Nephron progenitor cell (in vitro differentiated cells): ENCODE data around the gene TLX2.

Experiments
- DNase-seq: peaks from one replicate; pipeline ENCODE4 v3.0.0; 2021
- H3K27ac Mint-ChIP-seq: 2 replicates; pipeline ENCODE4 v1.8.0; 2021; ENCODE audit warnings: mild to moderate bottlenecking, moderate library complexity, mixed read lengths
- H3K27me3 Mint-ChIP-seq: 2 replicates; pipeline ENCODE4 v1.8.0; 2021; ENCODE audit warnings: mild to moderate bottlenecking, low read depth, mixed read lengths; ENCODE audit not compliant: poor library complexity
- H3K36me3 Mint-ChIP-seq: 2 replicates; pipeline ENCODE4 v1.8.0; 2021; ENCODE audit warnings: low read depth, mixed read lengths
- H3K4me1 Mint-ChIP-seq: 2 replicates; pipeline ENCODE4 v1.8.0; 2021; ENCODE audit warnings: mixed read lengths
- H3K4me3 Mint-ChIP-seq: 2 replicates; pipeline ENCODE4 v1.8.0; 2021; ENCODE audit warnings: mild to moderate bottlenecking, moderate library complexity, mixed read lengths
- H3K9me3 Mint-ChIP-seq: 2 replicates; pipeline ENCODE4 v1.8.0; 2021; ENCODE audit warnings: mild to moderate bottlenecking, moderate library complexity, mixed read lengths
- CTCF ChIP-seq: fragments of 200-600 bp; sonication (generic); IDR thresholded peaks from 2 replicates; pipeline ENCODE4 v1.5.0; 2021; ENCODE audit warnings: antibody characterized with exemption

Gene TLX2

GRCh38 chr2:74530239-74531187 is 16.3 kb downstream of the TLX2 start:
- Mint-ChIP-seq H3K36me3 (peaks cover 49% of the 10 kb centered on the region), H3K27ac (no peak overlapping the region), H3K27me3 (peaks cover under 1% of the 10 kb centered on the region), H3K4me1 (peaks cover 38% of the 10 kb centered on the region), H3K4me3 (peak overlapping the region; percentile 99), H3K9me3 (no peaks in the 10 kb centered on the region)
- DNase-seq = peak; percentile 55
- no peak for TF ChIP-seq CTCF

GRCh38 chr2:74531666-74532065 is 17.4 kb downstream of the TLX2 start:
- Mint-ChIP-seq H3K4me1 (peaks cover 38% of the 10 kb centered on the region), H3K27ac (no peak overlapping the region), H3K9me3 (no peaks in the 10 kb centered on the region), H3K27me3 (no peaks in the 10 kb centered on the region), H3K4me3 (peak overlapping the region; percentile 26), H3K36me3 (peaks cover 39% of the 10 kb centered on the region)
- no peak for DNase-seq
- no peak for TF ChIP-seq CTCF

- Mint-ChIP-seq H3K4me3 (peak overlapping the region; percentile 26), H3K27me3 (peaks cover under 1% of the 10 kb centered on the region), H3K27ac (no peak overlapping the region), H3K4me1 (peaks cover 37% of the 10 kb centered on the region), H3K9me3 (no peaks in the 10 kb centered on the region), H3K36me3 (peaks cover 33% of the 10 kb centered on the region)
- DNase-seq = no peak
- no peak for TF ChIP-seq CTCF
These were observed 18.0 kb downstream of the TLX2 start for GRCh38 chr2:74532222-74532621.

- Mint-ChIP-seq H3K27ac (no peak overlapping the region), H3K9me3 (no peaks in the 10 kb centered on the region), H3K4me1 (peaks cover 31% of the 10 kb centered on the region), H3K36me3 (peaks cover 22% of the 10 kb centered on the region), H3K4me3 (no peak overlapping the region), H3K27me3 (peaks cover 3% of the 10 kb centered on the region)
- DNase-seq = no peak
- TF ChIP-seq CTCF = no peak
These were observed 19.2 kb downstream of the TLX2 start for GRCh38 chr2:74533464-74533863.

- no peak overlapping the region for H3K4me3 Mint-ChIP-seq
- peaks cover 22% of the 10 kb centered on the region for H3K36me3 Mint-ChIP-seq
- peaks cover 31% of the 10 kb centered on the region for H3K4me1 Mint-ChIP-seq
- H3K27me3 Mint-ChIP-seq = peaks cover 3% of the 10 kb centered on the region
- H3K27ac Mint-ChIP-seq = peak overlapping the region; percentile 68
- H3K9me3 Mint-ChIP-seq = no peaks in the 10 kb centered on the region
- TF ChIP-seq CTCF = no peak
- DNase-seq = no peak
These were observed 20.2 kb downstream of the TLX2 start for GRCh38 chr2:74534411-74534810.
